Activated B cell treated with CpG ODN at 0.5 μM for 24 hours (primary cell): Measurements from ENCODE around the gene ATP7B. TPM values are rescaled to one million over a fixed set of nuclear protein-coding genes. Genes with fewer than 3 reads are reported as not detected.
"Not testable (repeated sequence)": the region's sequence is repeated elsewhere in the genome, so short reads cannot be mapped to it uniquely, and the experiment has no call there.

Experiments used
- ATAC-seq: fragments of 200-7000 bp; cut with Tn5 transposase; one replicate; pipeline ENCODE4 v1.10.0; 2021; ENCODE audit warnings: low read depth, mild to moderate bottlenecking, moderate library complexity
- CTCF ChIA-PET: fragments of 350-600 bp; sonication (Branson Sonifier 250); formaldehyde crosslinking; loops from one replicate; lab custom pipeline; 2021; ENCODE audit warnings: antibody characterized with exemption; lab: Charles Lee
- POLR2A ChIA-PET: fragments of 350-600 bp; sonication (Branson Sonifier 250); formaldehyde crosslinking; loops from one replicate; lab custom pipeline; 2021; ENCODE audit warnings: antibody characterized with exemption; lab: Charles Lee
- DNase-seq: peaks from one replicate; pipeline ENCODE4 v3.0.0; 2022
- H3K27ac Mint-ChIP-seq: one replicate; pipeline ENCODE4 v1.8.0; 2020; ENCODE audit warnings: mixed read lengths
- H3K27me3 Mint-ChIP-seq: one replicate; pipeline ENCODE4 v1.8.0; 2021; ENCODE audit warnings: mixed read lengths
- H3K36me3 Mint-ChIP-seq: one replicate; pipeline ENCODE4 v1.8.0; 2021; ENCODE audit warnings: low read depth, mixed read lengths
- H3K4me1 Mint-ChIP-seq: one replicate; pipeline ENCODE4 v1.8.0; 2021; ENCODE audit warnings: mixed read lengths
- H3K4me3 Mint-ChIP-seq: one replicate; pipeline ENCODE4 v1.8.0; 2020; ENCODE audit warnings: mild to moderate bottlenecking, mixed read lengths
- H3K9me3 Mint-ChIP-seq: one replicate; pipeline ENCODE4 v1.8.0; 2020; ENCODE audit warnings: mixed read lengths
- intact Hi-C: fragments of 100-400 bp; cut with micrococcal nuclease; formaldehyde crosslinking; loops from one replicate; pipeline ENCODE4 v1.15.1; 2024
- total RNA-seq: library from RNA; stranded (reverse); gene quantifications from 2 replicates; pipeline ENCODE4 v1.2.3, GENCODE V29; 2022
- TF ChIP-seq, protein P1 (sequence below): fragments of 200-600 bp; IDR thresholded peaks from one replicate; pipeline ENCODE4 v1.8.0; 2022; ENCODE audit warnings: antibody characterized with exemption, mild to moderate bottlenecking

Gene ATP7B
- total RNA-seq, 1 donor from 2014 or later, result 0.40 TPM

DNA sequence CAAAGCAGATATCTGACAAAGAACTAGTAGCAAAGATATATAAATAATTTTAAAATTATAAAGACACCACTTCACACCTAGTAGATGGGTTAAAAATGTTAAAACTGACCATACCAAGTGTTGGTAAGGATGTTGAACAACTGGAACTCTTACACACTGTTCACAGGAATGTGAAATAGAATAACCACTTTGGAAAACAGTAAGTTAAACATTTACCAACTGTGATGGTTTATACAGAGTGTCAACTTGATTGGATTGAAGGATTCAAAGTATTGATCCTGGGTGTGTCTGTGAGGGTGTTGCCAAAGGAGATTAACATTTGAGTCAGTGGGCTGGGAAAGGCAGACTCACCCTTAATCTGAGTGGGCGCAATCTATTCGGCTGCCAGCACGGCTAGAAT is 32.4 kb upstream of the ATP7B start:
- ChIA-PET CTCF (no interaction called here), POLR2A (no interaction called here)
- intact Hi-C loops, result no loop called here
- Mint-ChIP-seq H3K36me3 (peaks cover 2% of the 10 kb centered on the region), H3K9me3 (peaks cover 4% of the 10 kb centered on the region), H3K27ac (no peak overlapping the region), H3K4me1 (no peaks in the 10 kb centered on the region), H3K27me3 (no peaks in the 10 kb centered on the region), H3K4me3 (no peak overlapping the region)
- ATAC-seq (no peak), DNase-seq (no peak)
- TF ChIP-seq, protein P1, sequence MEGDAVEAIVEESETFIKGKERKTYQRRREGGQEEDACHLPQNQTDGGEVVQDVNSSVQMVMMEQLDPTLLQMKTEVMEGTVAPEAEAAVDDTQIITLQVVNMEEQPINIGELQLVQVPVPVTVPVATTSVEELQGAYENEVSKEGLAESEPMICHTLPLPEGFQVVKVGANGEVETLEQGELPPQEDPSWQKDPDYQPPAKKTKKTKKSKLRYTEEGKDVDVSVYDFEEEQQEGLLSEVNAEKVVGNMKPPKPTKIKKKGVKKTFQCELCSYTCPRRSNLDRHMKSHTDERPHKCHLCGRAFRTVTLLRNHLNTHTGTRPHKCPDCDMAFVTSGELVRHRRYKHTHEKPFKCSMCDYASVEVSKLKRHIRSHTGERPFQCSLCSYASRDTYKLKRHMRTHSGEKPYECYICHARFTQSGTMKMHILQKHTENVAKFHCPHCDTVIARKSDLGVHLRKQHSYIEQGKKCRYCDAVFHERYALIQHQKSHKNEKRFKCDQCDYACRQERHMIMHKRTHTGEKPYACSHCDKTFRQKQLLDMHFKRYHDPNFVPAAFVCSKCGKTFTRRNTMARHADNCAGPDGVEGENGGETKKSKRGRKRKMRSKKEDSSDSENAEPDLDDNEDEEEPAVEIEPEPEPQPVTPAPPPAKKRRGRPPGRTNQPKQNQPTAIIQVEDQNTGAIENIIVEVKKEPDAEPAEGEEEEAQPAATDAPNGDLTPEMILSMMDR, result no peak

DNA sequence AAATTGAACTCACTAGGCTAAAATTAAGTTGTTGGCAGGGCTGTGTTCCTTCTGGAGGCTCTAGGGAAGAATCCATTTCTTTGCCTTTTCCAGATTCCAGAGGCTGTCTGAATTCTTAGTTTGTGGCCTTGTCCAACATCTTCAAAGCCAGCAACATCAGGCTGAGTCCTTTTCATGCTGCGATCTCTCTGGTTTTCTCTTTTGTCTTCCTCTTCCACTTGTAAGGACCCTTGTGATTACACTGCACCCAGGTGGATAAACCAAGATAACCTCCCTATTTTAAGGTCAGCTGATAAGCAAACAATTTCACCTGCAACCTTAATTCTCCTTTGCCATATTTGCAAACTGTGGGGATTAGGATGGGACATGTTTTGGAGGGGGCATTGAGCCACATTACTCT is 24.8 kb upstream of the ATP7B start:
- Mint-ChIP-seq H3K27me3 (no peaks in the 10 kb centered on the region), H3K27ac (no peak overlapping the region), H3K36me3 (peaks cover 3% of the 10 kb centered on the region), H3K4me3 (no peak overlapping the region), H3K9me3 (no peaks in the 10 kb centered on the region), H3K4me1 (no peaks in the 10 kb centered on the region)
- no peak for ATAC-seq
- intact Hi-C loops, result no loop called here
- ChIA-PET POLR2A (no interaction called here), CTCF (no interaction called here)
- no peak for DNase-seq
- TF ChIP-seq, protein P1, result no peak

DNA sequence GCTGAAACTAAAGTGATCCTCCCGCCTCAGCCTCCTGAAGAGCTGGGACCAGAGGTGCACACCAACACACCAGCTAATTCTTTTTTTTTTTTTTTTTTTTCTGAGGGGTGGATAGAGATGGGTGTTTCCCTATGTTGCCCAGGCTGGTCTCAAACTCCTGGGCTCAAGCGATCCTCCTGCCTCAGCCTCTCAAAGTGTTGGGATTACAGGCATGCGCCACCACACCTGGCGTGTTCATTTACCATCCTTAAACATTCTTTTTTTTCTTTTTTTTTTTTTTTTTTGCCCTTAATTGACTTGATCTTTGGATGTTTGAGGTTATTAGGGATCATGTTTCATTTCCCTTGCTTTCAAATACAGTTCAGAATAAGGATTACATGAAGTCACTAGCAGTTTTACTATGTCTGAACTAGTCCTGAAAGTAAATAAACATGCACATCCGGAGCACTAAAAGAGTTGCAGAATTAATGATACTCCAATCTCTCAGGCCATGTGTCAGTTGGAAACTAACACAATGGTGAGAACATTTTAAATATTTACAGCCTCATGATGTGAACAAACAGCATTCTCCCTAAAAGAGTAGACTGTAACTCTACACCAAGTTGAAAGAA is 23.5 kb upstream of the ATP7B start:
- DNase-seq, result no peak
- peaks cover 10% of the 10 kb centered on the region for H3K36me3 Mint-ChIP-seq
- intact Hi-C loops, result no loop called here
- no peak overlapping the region for H3K4me3 Mint-ChIP-seq
- no peaks in the 10 kb centered on the region for H3K27me3 Mint-ChIP-seq
- H3K4me1 Mint-ChIP-seq, result no peaks in the 10 kb centered on the region
- H3K9me3 Mint-ChIP-seq, result no peaks in the 10 kb centered on the region
- CTCF ChIA-PET, result no interaction called here
- TF ChIP-seq, protein P1, result no peak
- ATAC-seq, result no peak
- H3K27ac Mint-ChIP-seq, result no peak overlapping the region
- POLR2A ChIA-PET, result no interaction called here

DNA sequence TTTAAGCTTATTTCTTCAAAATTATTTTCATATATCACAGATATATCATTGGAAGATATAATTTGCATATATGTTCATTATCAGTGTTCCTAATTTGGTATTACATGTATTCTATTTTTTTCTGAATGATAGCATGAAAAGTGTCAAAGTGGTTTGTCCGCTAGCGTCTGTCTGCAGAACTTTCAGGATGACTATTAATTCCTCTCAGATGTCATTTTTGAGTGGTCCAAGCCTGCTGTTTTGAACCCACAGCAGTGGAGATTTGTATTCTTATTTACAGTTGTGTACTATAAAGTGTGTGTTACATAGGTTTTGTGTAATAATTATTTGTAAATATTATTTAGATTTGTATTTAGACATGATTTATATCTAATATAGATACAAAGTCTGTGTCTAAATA is 21.8 kb upstream of the ATP7B start:
- intact Hi-C loops, result no loop called here
- CTCF ChIA-PET, result interaction anchor here (0.6 to 1.2 kb wide), 2 partner anchors 10 to 32 kb away, joined by 3 read pairs; no protein-coding TSS in a partner anchor
- Mint-ChIP-seq H3K4me1 (peaks cover 2% of the 10 kb centered on the region), H3K36me3 (peaks cover 25% of the 10 kb centered on the region), H3K4me3 (no peak overlapping the region), H3K27ac (no peak overlapping the region), H3K9me3 (no peaks in the 10 kb centered on the region), H3K27me3 (no peaks in the 10 kb centered on the region)
- POLR2A ChIA-PET, result no interaction called here
- TF ChIP-seq, protein P1, result no peak
- ATAC-seq (no peak), DNase-seq (no peak)

DNA sequence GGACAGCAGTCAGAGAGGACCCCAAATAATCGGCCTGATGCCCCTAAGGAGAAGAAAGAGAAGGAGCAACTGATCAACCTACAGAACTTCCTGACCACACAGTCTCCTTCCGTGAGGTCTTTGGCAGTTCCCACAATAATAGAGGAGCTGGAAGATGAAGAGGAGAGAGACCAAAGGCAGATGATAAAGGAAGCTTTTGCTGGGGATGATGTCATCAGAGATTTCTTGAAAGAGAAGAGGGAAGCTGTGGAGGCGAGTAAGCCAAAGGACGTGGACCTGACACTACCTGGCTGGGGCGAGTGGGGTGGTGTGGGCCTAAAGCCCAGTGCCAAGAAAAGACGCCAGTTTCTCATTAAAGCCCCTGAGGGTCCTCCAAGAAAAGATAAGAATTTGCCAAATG is 19.2 kb upstream of the ATP7B start:
- CTCF ChIA-PET, DNase-seq, POLR2A ChIA-PET, H3K27ac Mint-ChIP-seq, H3K9me3 Mint-ChIP-seq, intact Hi-C loops, H3K4me3 Mint-ChIP-seq, ATAC-seq, H3K27me3 Mint-ChIP-seq: not testable (repeated sequence)
- Mint-ChIP-seq H3K36me3 (peaks cover 46% of the 10 kb centered on the region), H3K4me1 (peaks cover 13% of the 10 kb centered on the region)

DNA sequence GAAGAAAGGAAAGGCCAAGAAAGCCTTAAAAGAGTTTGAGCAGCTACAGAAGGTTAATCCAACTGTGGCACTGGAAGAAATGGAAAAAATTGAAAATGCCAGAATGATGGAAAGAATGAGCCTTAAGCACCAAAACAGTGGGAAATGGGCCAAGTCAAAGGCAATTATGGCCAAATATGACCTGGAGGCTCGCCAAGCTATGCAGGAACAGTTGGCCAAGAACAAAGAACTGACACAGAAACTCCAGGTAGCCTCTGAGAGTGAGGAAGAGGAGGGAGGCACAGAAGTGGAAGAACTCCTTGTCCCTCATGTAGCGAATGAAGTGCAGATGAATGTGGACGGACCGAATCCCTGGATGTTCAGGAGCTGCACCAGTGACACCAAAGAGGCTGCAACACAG is 18.3 kb upstream of the ATP7B start:
- Mint-ChIP-seq H3K27ac (no peak overlapping the region), H3K36me3 (peaks cover 55% of the 10 kb centered on the region), H3K9me3 (no peaks in the 10 kb centered on the region), H3K4me3 (no peak overlapping the region), H3K4me1 (peaks cover 13% of the 10 kb centered on the region), H3K27me3 (no peaks in the 10 kb centered on the region)
- intact Hi-C loops, result no loop called here
- TF ChIP-seq, protein P1, result no peak
- ATAC-seq (no peak), DNase-seq (no peak)
- POLR2A ChIA-PET, result no interaction called here
- CTCF ChIA-PET, result no interaction called here
